Measurements from ENCODE around the gene OR5H14. TPM values are rescaled to one million over a fixed set of nuclear protein-coding genes. Genes with fewer than 3 reads are reported as not detected.
"Not testable (repeated sequence)": the region's sequence is repeated elsewhere in the genome, so short reads cannot be mapped to it uniquely, and the experiment has no call there.

OR5H14 gene
- total RNA-seq (2014; rRNA removed; shearing (Covaris generic)), result not detected in 2 replicates
- not detected in 2 replicates for polyA plus RNA-seq (2015; cell fraction: cytosol; rRNA removed)
- not detected in 2 replicates for polyA plus RNA-seq (2015; cell fraction: nucleus; rRNA removed)

DNA sequence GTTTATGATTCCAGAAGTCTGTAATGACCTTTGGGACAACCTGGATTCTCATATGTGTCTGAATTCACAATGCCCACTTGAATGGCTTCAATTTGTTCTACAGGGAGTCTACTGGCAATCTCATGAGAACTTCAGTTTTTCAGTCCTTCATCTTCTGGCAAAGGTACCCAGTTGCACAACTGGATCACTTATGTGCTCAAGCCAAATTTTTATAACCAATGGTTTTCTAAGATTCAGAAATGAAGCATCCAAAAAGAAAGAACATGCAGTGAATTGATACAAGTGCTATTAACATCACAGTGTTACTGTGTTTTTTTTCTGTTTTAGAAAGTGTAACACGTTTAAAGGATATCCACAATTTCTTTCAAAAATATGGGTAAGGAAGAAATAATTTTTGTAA is at the start of gene OR5H14:
TSS of gene OR5H14 (plus strand) at position 301 of the 400 bp plus-strand sequence. CDS start 1,907 bp downstream, outside the sequence.
- in situ Hi-C loops (cut with HindIII; ENCODE audit: low pct_unique_long_range_greater_than_20kb, low sequenced_read_pairs), result no loop called here
- DNase-seq (ENCODE audit: low read depth, low spot score), result no peak

DNA sequence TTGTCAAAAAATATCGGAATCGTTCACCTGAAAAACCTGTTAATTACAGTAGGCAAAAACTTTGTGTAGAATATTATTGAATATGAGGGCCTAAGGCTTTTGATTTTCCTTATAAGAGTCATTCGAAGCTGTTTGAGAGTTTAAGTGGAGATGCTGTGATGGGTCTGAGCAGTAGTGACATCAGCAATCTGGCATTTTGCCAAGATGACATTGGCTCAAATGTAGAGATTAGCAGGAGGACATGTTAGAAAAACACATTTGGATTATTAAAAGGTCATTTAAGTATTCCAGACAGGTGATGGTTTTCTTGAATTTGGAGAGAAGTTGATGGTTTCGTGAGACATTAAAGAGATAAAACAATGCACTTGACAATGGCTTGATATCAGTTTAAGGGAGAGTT is 47.4 kb upstream of the OR5H14 start:
- in situ Hi-C loops (cut with HindIII; ENCODE audit: low pct_unique_long_range_greater_than_20kb, low sequenced_read_pairs), result no loop called here
- no peak for DNase-seq (ENCODE audit: low read depth, low spot score)

DNA sequence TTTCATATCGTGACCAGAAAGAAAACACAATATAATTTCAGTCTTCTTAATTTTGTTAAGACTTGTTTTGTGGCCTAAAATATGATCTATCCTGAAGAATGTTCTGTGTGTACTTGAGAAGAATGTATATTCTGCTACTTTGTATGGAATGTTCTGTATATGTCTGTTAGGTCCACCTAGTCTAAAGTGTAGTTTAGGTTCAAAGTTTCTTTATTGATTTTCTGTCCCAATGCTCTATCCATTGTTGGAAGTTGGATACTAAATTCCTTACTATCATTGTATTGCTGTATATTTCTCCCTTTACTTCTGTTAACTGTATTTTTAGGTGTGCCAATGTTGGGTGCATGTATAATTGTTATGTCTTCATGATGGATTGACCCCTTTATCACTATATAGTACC is 39.1 kb upstream of the OR5H14 start:
- in situ Hi-C loops (cut with HindIII; ENCODE audit: low pct_unique_long_range_greater_than_20kb, low sequenced_read_pairs), result no loop called here
- DNase-seq (ENCODE audit: low read depth, low spot score), result no peak

DNA sequence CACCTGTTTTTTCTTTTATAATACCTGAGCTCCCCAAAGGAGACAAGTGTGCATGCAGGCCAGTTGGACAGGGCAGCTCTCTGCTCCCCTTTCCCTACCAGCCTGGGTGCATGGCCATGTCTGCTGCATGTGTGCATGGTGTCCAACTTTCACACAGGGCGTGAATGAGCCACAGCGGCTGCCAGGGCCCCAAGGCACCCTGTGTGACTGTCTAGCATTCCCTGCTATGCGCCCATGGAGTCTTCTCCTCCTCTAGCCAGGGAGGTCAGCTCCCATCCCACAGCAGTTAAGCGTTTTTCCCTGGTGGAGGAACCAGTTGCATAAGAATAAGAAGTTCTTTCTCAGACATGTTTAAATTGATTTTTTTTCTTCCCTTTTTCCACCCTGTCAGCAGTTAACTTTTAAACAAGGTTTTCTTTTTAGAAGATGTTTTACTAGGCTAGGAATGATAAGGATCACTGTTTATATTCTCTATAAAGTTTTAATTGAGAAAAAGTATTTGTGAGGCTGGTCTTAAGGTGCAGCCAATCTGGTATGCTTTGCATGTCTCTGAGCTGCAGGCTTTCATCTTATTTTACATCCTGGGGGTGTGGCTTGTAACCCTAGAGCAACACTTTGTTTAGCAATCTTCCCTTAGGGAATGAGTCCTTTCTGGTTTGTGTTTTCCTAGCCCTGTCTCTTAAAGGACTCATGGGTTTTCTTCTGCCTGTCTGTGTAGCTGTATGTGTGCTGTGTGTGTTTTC is 37.3 kb upstream of the OR5H14 start:
- no peak for DNase-seq (ENCODE audit: low read depth, low spot score)
- in situ Hi-C loops (cut with HindIII; ENCODE audit: low pct_unique_long_range_greater_than_20kb, low sequenced_read_pairs), result no loop called here

DNA sequence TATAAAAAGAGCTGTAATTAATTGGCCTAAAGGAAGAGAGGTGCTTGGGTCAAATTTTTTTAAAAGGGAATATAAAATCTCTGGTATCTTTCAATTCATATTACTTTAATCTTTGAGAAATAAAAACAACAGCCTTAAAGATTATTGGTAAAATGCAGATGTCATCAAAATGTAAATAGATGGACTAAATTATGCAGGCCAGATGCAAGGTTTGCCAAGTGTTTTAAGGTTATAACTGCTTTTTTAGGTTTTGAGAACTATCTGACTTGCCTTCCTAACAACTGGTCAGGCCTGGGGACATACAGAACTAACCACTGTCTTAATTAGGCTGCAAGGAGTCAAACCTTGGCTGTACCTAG is 36.8 kb upstream of the OR5H14 start:
- DNase-seq (ENCODE audit: low read depth, low spot score), result no peak
- in situ Hi-C loops (cut with HindIII; ENCODE audit: low pct_unique_long_range_greater_than_20kb, low sequenced_read_pairs), result no loop called here

DNA sequence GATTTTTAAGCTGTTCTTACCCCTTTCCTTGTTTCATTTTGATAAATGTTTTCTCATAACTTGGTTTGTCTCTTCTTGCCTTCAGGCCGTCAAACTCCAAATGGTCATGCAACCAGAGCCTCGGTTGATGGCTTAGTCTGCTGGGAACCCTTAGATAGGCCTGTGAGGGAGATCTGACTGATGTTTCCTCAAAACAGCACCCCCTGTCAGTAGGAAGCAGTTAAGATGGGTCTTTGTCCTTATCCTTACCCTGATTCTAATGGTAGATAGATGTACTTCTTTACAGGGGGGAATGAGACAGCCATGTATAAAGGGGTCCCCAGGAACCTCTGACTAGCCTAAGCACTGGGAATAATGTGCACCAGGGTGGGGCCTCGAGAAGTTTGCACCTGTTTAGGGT is 33.0 kb upstream of the OR5H14 start:
- in situ Hi-C loops (cut with HindIII; ENCODE audit: low pct_unique_long_range_greater_than_20kb, low sequenced_read_pairs), result no loop called here
- DNase-seq (ENCODE audit: low read depth, low spot score), result peak; percentile 25

- in situ Hi-C loops (cut with HindIII; ENCODE audit: low pct_unique_long_range_greater_than_20kb, low sequenced_read_pairs), result no loop called here
Observed at GRCh38 chr3:98115717-98116116, 31.6 kb upstream of the OR5H14 start.

GRCh38 chr3:98130421-98130820 is 16.9 kb upstream of the OR5H14 start, which contains the start of gene OR5H1:
OR5H1 (plus strand) TSS chr3:98130721; CDS start chr3:98132698, 1,977 bp downstream.
- no peak for DNase-seq (ENCODE audit: low read depth, low spot score)
- in situ Hi-C loops (cut with HindIII; ENCODE audit: low pct_unique_long_range_greater_than_20kb, low sequenced_read_pairs), result no loop called here

More at GRCh38 chr3:98115717-98116116, 31.6 kb upstream of the OR5H14 start:
- no peak for DNase-seq (ENCODE audit: low read depth, low spot score)

- no peak for DNase-seq (ENCODE audit: low read depth, low spot score)
- in situ Hi-C loops (cut with HindIII; ENCODE audit: low pct_unique_long_range_greater_than_20kb, low sequenced_read_pairs), result no loop called here
Observed at GRCh38 chr3:98136631-98137030, 10.6 kb upstream of the OR5H14 start.

DNA sequence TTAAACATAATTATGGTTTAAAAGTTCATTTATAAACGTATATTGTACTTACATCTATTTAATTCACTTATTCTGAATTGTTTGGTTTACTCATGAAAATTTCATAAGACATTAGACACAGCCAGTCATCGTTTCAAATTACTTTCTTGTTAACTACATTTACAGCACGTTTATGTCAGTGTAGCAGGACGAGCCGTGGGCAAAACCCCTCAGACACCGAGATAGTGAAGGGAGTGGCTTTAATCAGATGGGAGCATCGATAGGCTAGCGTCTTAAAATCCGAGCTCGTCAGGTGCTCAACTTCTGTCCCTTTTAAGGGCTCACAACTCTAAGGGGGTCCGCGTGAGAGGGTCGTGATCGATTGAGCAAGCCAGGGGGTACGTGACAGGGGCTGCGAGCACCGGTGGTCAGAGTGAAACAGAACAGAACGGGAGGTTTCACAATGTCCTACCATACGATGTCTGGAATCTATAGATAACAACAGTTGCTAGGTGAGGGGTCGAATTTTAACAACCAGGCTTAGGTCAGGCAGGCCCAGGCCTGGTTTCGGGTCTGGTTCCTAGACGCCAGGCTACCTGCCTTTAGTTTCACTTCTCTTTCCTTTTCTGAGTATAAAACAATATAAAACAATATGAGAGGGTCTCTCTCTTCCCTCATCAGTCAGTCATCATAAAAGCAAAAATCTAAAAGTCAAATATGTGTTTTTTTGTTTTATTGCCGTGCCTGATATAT is 9.3 kb upstream of the OR5H14 start:
- in situ Hi-C loops (cut with HindIII; ENCODE audit: low pct_unique_long_range_greater_than_20kb, low sequenced_read_pairs); DNase-seq (ENCODE audit: low read depth, low spot score): not testable (repeated sequence)

DNA sequence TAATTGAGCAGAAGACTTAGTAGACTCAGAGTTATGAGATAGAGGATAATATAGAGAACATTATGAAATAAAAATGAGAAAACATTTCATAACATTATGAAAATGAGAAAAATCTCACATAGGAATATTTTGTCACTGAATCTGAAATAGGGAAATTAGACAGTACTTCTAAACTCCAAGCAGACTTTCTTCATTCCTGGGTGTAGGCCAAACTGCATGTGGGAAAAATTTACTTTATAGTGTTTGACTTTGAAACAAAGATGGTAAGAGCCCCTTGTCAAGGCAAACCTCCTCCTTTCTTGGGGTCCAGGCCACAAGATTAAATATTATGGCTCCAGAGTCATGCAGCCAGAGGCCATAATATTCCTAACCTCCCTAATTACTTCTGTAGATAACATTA is 6.7 kb upstream of the OR5H14 start:
- DNase-seq (ENCODE audit: low read depth, low spot score), result no peak

GRCh38 chr3:98148751-98149150 is 1.5 kb downstream of the OR5H14 start:
- in situ Hi-C loops (cut with HindIII; ENCODE audit: low pct_unique_long_range_greater_than_20kb, low sequenced_read_pairs), result no loop called here

More for the DNA sequence above, 6.7 kb upstream of the OR5H14 start:
- in situ Hi-C loops (cut with HindIII; ENCODE audit: low pct_unique_long_range_greater_than_20kb, low sequenced_read_pairs), result no loop called here

DNA sequence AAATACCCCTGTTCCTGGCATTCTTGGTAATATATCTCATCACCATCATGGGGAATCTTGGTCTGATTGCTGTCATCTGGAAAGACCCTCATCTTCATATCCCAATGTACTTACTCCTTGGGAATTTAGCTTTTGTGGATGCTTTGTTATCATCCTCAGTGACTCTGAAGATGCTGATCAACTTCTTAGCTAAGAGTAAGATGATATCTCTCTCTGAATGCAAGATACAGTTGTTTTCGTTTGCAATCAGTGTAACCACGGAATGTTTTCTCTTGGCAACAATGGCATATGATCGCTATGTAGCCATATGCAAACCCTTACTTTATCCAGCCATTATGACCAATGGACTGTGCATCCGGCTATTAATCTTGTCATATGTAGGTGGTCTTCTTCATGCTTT is 2.2 kb downstream of the OR5H14 start:
- in situ Hi-C loops (cut with HindIII; ENCODE audit: low pct_unique_long_range_greater_than_20kb, low sequenced_read_pairs); DNase-seq (ENCODE audit: low read depth, low spot score): not testable (repeated sequence)

More at GRCh38 chr3:98148751-98149150, 1.5 kb downstream of the OR5H14 start:
- no peak for DNase-seq (ENCODE audit: low read depth, low spot score)

- DNase-seq (ENCODE audit: low read depth, low spot score), result no peak
- in situ Hi-C loops (cut with HindIII; ENCODE audit: low pct_unique_long_range_greater_than_20kb, low sequenced_read_pairs), result no loop called here
Observed at GRCh38 chr3:98151241-98151640, 4.0 kb downstream of the OR5H14 start.

DNA sequence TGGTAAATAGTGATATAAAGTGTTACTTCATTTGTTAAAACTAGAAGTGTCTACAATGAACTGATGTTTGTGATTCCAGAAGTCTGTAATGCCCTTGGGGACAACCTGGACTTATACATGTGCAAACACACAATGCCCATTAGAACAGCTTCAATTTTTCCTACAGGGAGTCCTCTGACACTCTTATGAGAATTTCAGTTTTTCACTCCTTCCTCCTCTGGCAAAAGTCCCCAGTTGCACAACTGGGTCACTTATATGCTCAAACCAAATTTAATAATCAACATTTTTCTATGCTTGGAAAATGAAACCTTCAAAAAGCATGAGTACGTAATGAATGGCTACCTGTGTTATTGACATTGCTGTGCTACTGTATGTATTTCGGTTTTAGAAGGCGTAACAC is 19.1 kb downstream of the OR5H14 start, which contains the start of gene OR5H15:
TSS of gene OR5H15 (plus strand) at position 301 of the 400 bp plus-strand sequence. CDS start 2,004 bp downstream, outside the sequence.
- DNase-seq (ENCODE audit: low read depth, low spot score), result no peak
- in situ Hi-C loops (cut with HindIII; ENCODE audit: low pct_unique_long_range_greater_than_20kb, low sequenced_read_pairs), result no loop called here

GRCh38 chr3:98171071-98171470 is 23.8 kb downstream of the OR5H14 start:
- DNase-seq (ENCODE audit: low read depth, low spot score), result no peak
- in situ Hi-C loops (cut with HindIII; ENCODE audit: low pct_unique_long_range_greater_than_20kb, low sequenced_read_pairs), result no loop called here

- DNase-seq (ENCODE audit: low read depth, low spot score), result peak; percentile 36
- in situ Hi-C loops (cut with HindIII; ENCODE audit: low pct_unique_long_range_greater_than_20kb, low sequenced_read_pairs), result no loop called here
Observed at GRCh38 chr3:98172621-98173020, 25.3 kb downstream of the OR5H14 start.

GRCh38 chr3:98180319-98180890 is 33.1 kb downstream of the OR5H14 start:
- in situ Hi-C loops (cut with HindIII; ENCODE audit: low pct_unique_long_range_greater_than_20kb, low sequenced_read_pairs), result no loop called here
- no peak for DNase-seq (ENCODE audit: low read depth, low spot score)

All from SK-MEL-5 (cell line).